Amygdala (tissue), 56 donors: Measurements from ENCODE around the gene MAL.

Experiments
- DNase-seq, 56 donors: peaks; one replicate each; lab custom pipeline; 2025; lab: John Stamatoyannopoulos, UW

Gene MAL

GRCh38 chr2:94995553-94996304 is 29.8 kb upstream of the MAL start:
- no peak for DNase-seq

- no peak for DNase-seq
These were observed 29.0 kb upstream of the MAL start for GRCh38 chr2:94996305-94997100.

- DNase-seq, result peak in 3 of 56 donors; percentile 15 to 44 (median 26)
These were observed 27.3 kb upstream of the MAL start for GRCh38 chr2:94997981-94998930.

GRCh38 chr2:94999431-94999883 is 26.1 kb upstream of the MAL start:
- no peak for DNase-seq

- no peak for DNase-seq
These were observed 24.4 kb upstream of the MAL start for GRCh38 chr2:95001051-95001562.

- no peak for DNase-seq
These were observed 23.8 kb upstream of the MAL start for GRCh38 chr2:95001701-95002100.

- DNase-seq, result no peak
These were observed 23.0 kb upstream of the MAL start for GRCh38 chr2:95002498-95002897.

- no peak for DNase-seq
These were observed 21.2 kb upstream of the MAL start for GRCh38 chr2:95004287-95004686.

- DNase-seq, result no peak
These were observed 20.8 kb upstream of the MAL start for GRCh38 chr2:95004711-95005110.

- no peak for DNase-seq
These were observed 19.8 kb upstream of the MAL start for GRCh38 chr2:95005726-95006125.

GRCh38 chr2:95006588-95006987 is 18.9 kb upstream of the MAL start:
- no peak for DNase-seq

- DNase-seq, result no peak
These were observed 18.4 kb upstream of the MAL start for GRCh38 chr2:95007031-95007609.

- DNase-seq, result peak in 17 of 56 donors; percentile 18 to 70 (median 52)
These were observed 17.7 kb upstream of the MAL start for GRCh38 chr2:95007822-95008221.

- DNase-seq, result no peak
These were observed 17.2 kb upstream of the MAL start for GRCh38 chr2:95008306-95008705.

GRCh38 chr2:95008996-95009395 is 16.5 kb upstream of the MAL start:
- DNase-seq, result no peak

- no peak for DNase-seq
These were observed 16.1 kb upstream of the MAL start for GRCh38 chr2:95009412-95009811.

GRCh38 chr2:95010126-95010525 is 15.4 kb upstream of the MAL start:
- no peak for DNase-seq

- DNase-seq, result no peak
These were observed 14.8 kb upstream of the MAL start for GRCh38 chr2:95010718-95011117.

- no peak for DNase-seq
These were observed 12.5 kb upstream of the MAL start for GRCh38 chr2:95012881-95013550.

GRCh38 chr2:95013726-95014125 is 11.8 kb upstream of the MAL start:
- no peak for DNase-seq
